IPS-15b (cell line): ENCODE data around the gene MAGI2.

Source experiments
- H3K27me3 ChIP-seq: one replicate; pipeline ENCODE4 v1.6.1; 2013; ENCODE audit warnings: low read length; ENCODE audit not compliant: control insufficient read depth, insufficient read depth
- H3K36me3 ChIP-seq: one replicate; pipeline ENCODE4 v1.6.1; 2013; ENCODE audit warnings: low read length; ENCODE audit not compliant: control insufficient read depth, insufficient read depth
- H3K4me1 ChIP-seq: one replicate; pipeline ENCODE4 v1.6.1; 2013; ENCODE audit warnings: mild to moderate bottlenecking, low read length; ENCODE audit not compliant: control insufficient read depth, insufficient read depth
- H3K4me3 ChIP-seq: one replicate; pipeline ENCODE4 v1.5.1; 2013; ENCODE audit warnings: low read depth, low read length
- H3K9ac ChIP-seq: one replicate; pipeline ENCODE4 v1.6.1; 2013; ENCODE audit warnings: low read depth, mild to moderate bottlenecking, low read length
- H3K9me3 ChIP-seq: one replicate; pipeline ENCODE4 v1.6.1; 2013; ENCODE audit warnings: mild to moderate bottlenecking, low read length; ENCODE audit not compliant: control insufficient read depth, insufficient read depth

Gene MAGI2

GRCh38 chr7:78118470-78118869 lies 1335.0 kb downstream of the MAGI2 start:
- H3K9me3 ChIP-seq = no peaks in the 10 kb centered on the region
- no peak overlapping the region for H3K9ac ChIP-seq

GRCh38 chr7:78115876-78116275 lies 1337.6 kb downstream of the MAGI2 start:
- no peaks in the 10 kb centered on the region for H3K36me3 ChIP-seq
- peaks cover 12% of the 10 kb centered on the region for H3K4me1 ChIP-seq
- no peak overlapping the region for H3K9ac ChIP-seq
- H3K9me3 ChIP-seq = no peaks in the 10 kb centered on the region
- no peak overlapping the region for H3K4me3 ChIP-seq
- H3K27me3 ChIP-seq = no peaks in the 10 kb centered on the region

More at GRCh38 chr7:78118470-78118869, 1335.0 kb downstream of the MAGI2 start:
- H3K27me3 ChIP-seq = no peaks in the 10 kb centered on the region
- H3K4me1 ChIP-seq = peaks cover 3% of the 10 kb centered on the region
- H3K4me3 ChIP-seq = no peak overlapping the region
- H3K36me3 ChIP-seq = no peaks in the 10 kb centered on the region

GRCh38 chr7:78114993-78115392 lies 1338.5 kb downstream of the MAGI2 start:
- Histone ChIP-seq H3K4me3 (no peak overlapping the region), H3K9ac (no peak overlapping the region), H3K4me1 (peaks cover 21% of the 10 kb centered on the region), H3K9me3 (no peaks in the 10 kb centered on the region), H3K27me3 (no peaks in the 10 kb centered on the region), H3K36me3 (no peaks in the 10 kb centered on the region)

GRCh38 chr7:78112488-78112887 lies 1341.0 kb downstream of the MAGI2 start:
- H3K36me3 ChIP-seq = no peaks in the 10 kb centered on the region
- H3K4me1 ChIP-seq = peaks cover 18% of the 10 kb centered on the region
- H3K27me3 ChIP-seq = no peaks in the 10 kb centered on the region
- no peak overlapping the region for H3K4me3 ChIP-seq
- no peak overlapping the region for H3K9ac ChIP-seq
- no peaks in the 10 kb centered on the region for H3K9me3 ChIP-seq

- no peaks in the 10 kb centered on the region for H3K36me3 ChIP-seq
Observed at GRCh38 chr7:78111386-78111785, 1342.1 kb downstream of the MAGI2 start.

GRCh38 chr7:78103475-78103874 lies 1350.0 kb downstream of the MAGI2 start:
- Histone ChIP-seq H3K9me3 (no peaks in the 10 kb centered on the region), H3K4me1 (no peaks in the 10 kb centered on the region), H3K27me3 (no peaks in the 10 kb centered on the region), H3K9ac (no peak overlapping the region), H3K4me3 (no peak overlapping the region), H3K36me3 (no peaks in the 10 kb centered on the region)

More at GRCh38 chr7:78111386-78111785, 1342.1 kb downstream of the MAGI2 start:
- Histone ChIP-seq H3K27me3 (no peaks in the 10 kb centered on the region), H3K9ac (no peak overlapping the region), H3K9me3 (no peaks in the 10 kb centered on the region), H3K4me3 (no peak overlapping the region), H3K4me1 (peaks cover 18% of the 10 kb centered on the region)

GRCh38 chr7:78101076-78101475 lies 1352.4 kb downstream of the MAGI2 start:
- Histone ChIP-seq H3K36me3 (no peaks in the 10 kb centered on the region), H3K9ac (no peak overlapping the region), H3K27me3 (no peaks in the 10 kb centered on the region), H3K9me3 (no peaks in the 10 kb centered on the region), H3K4me1 (no peaks in the 10 kb centered on the region), H3K4me3 (no peak overlapping the region)

- H3K4me1 ChIP-seq = no peaks in the 10 kb centered on the region
- H3K9me3 ChIP-seq = no peaks in the 10 kb centered on the region
- H3K4me3 ChIP-seq = no peak overlapping the region
- H3K9ac ChIP-seq = no peak overlapping the region
- no peaks in the 10 kb centered on the region for H3K27me3 ChIP-seq
- no peaks in the 10 kb centered on the region for H3K36me3 ChIP-seq
Observed at GRCh38 chr7:78099715-78100394, 1353.6 kb downstream of the MAGI2 start.

- no peaks in the 10 kb centered on the region for H3K27me3 ChIP-seq
- H3K9ac ChIP-seq = no peak overlapping the region
- H3K4me3 ChIP-seq = no peak overlapping the region
- H3K4me1 ChIP-seq = no peaks in the 10 kb centered on the region
- H3K9me3 ChIP-seq = no peaks in the 10 kb centered on the region
- no peaks in the 10 kb centered on the region for H3K36me3 ChIP-seq
Observed at GRCh38 chr7:78095549-78095948, 1357.9 kb downstream of the MAGI2 start.

- no peak overlapping the region for H3K9ac ChIP-seq
- H3K4me1 ChIP-seq = no peaks in the 10 kb centered on the region
- no peak overlapping the region for H3K4me3 ChIP-seq
- no peaks in the 10 kb centered on the region for H3K9me3 ChIP-seq
- H3K36me3 ChIP-seq = no peaks in the 10 kb centered on the region
- H3K27me3 ChIP-seq = no peaks in the 10 kb centered on the region
Observed at GRCh38 chr7:78092331-78092730, 1361.1 kb downstream of the MAGI2 start.

GRCh38 chr7:78090616-78091015 lies 1362.9 kb downstream of the MAGI2 start:
- Histone ChIP-seq H3K27me3 (no peaks in the 10 kb centered on the region), H3K36me3 (no peaks in the 10 kb centered on the region), H3K9me3 (no peaks in the 10 kb centered on the region), H3K4me1 (no peaks in the 10 kb centered on the region), H3K9ac (no peak overlapping the region), H3K4me3 (no peak overlapping the region)

GRCh38 chr7:78083476-78084120 lies 1369.9 kb downstream of the MAGI2 start:
- Histone ChIP-seq H3K27me3 (peaks cover 8% of the 10 kb centered on the region), H3K36me3 (no peaks in the 10 kb centered on the region), H3K4me3 (no peak overlapping the region), H3K9ac (no peak overlapping the region), H3K4me1 (peaks cover 2% of the 10 kb centered on the region), H3K9me3 (no peaks in the 10 kb centered on the region)
